ENCODE data around the gene ADI1. TPM values are rescaled to one million over a fixed set of nuclear protein-coding genes. Genes with fewer than 3 reads are reported as not detected.
A peak's percentile ranks its signal among the peaks of the same experiment; 100 is the strongest.

ADI1 gene
- polyA plus RNA-seq, 1 donor, result 57.2 TPM

GRCh38 chr2:3463944-3464343 lies 55.4 kb downstream of the ADI1 start:
- DNase-seq, result no peak
- Histone ChIP-seq H3K27me3 (ENCODE audit: control insufficient read depth, insufficient read depth, low read length) (no peaks in the 10 kb centered on the region), H3K36me3 (ENCODE audit: control insufficient read depth, insufficient read depth, low read length) (peaks cover 69% of the 10 kb centered on the region), H3K4me1 (ENCODE audit: control insufficient read depth, insufficient read depth, low read length) (no peaks in the 10 kb centered on the region), H3K27ac (ENCODE audit: low read length) (no peak overlapping the region), H3K4me3 (ENCODE audit: low read length) (no peak overlapping the region), H3K9me3 (ENCODE audit: control insufficient read depth, low read depth, low read length) (no peaks in the 10 kb centered on the region)
- no CpG with 5 or more reads among the region's 13 CpGs for WGBS (ENCODE audit: insufficient coverage, low lambda C conversion rate)

GRCh38 chr2:3463186-3463835 lies 56.0 kb downstream of the ADI1 start:
- Histone ChIP-seq H3K9me3 (ENCODE audit: control insufficient read depth, low read depth, low read length) (no peaks in the 10 kb centered on the region), H3K4me3 (ENCODE audit: low read length) (no peak overlapping the region), H3K36me3 (ENCODE audit: control insufficient read depth, insufficient read depth, low read length) (peaks cover 65% of the 10 kb centered on the region), H3K4me1 (ENCODE audit: control insufficient read depth, insufficient read depth, low read length) (no peaks in the 10 kb centered on the region), H3K27ac (ENCODE audit: low read length) (no peak overlapping the region), H3K27me3 (ENCODE audit: control insufficient read depth, insufficient read depth, low read length) (no peaks in the 10 kb centered on the region)
- DNase-seq, result no peak
- no CpG with 5 or more reads among the region's 25 CpGs for WGBS (ENCODE audit: insufficient coverage, low lambda C conversion rate)

- no peak overlapping the region for H3K27ac ChIP-seq (ENCODE audit: low read length)
- peaks cover 65% of the 10 kb centered on the region for H3K36me3 ChIP-seq (ENCODE audit: control insufficient read depth, insufficient read depth, low read length)
- no peak for DNase-seq
- no peak overlapping the region for H3K4me3 ChIP-seq (ENCODE audit: low read length)
- H3K9me3 ChIP-seq (ENCODE audit: control insufficient read depth, low read depth, low read length), result no peaks in the 10 kb centered on the region
- no CpG with 5 or more reads among the region's 10 CpGs for WGBS (ENCODE audit: insufficient coverage, low lambda C conversion rate)
- no peaks in the 10 kb centered on the region for H3K27me3 ChIP-seq (ENCODE audit: control insufficient read depth, insufficient read depth, low read length)
- no peaks in the 10 kb centered on the region for H3K4me1 ChIP-seq (ENCODE audit: control insufficient read depth, insufficient read depth, low read length)
Measured at GRCh38 chr2:3462493-3463104, 56.7 kb downstream of the ADI1 start.

GRCh38 chr2:3461801-3462492 lies 57.4 kb downstream of the ADI1 start:
- DNase-seq, result peak in 1 of 2 donors; percentile 41
- H3K27me3 ChIP-seq (ENCODE audit: control insufficient read depth, insufficient read depth, low read length), result no peaks in the 10 kb centered on the region
- no CpG with 5 or more reads among the region's 12 CpGs for WGBS (ENCODE audit: insufficient coverage, low lambda C conversion rate)
- H3K4me3 ChIP-seq (ENCODE audit: low read length), result no peak overlapping the region
- H3K9me3 ChIP-seq (ENCODE audit: control insufficient read depth, low read depth, low read length), result no peaks in the 10 kb centered on the region
- no peaks in the 10 kb centered on the region for H3K4me1 ChIP-seq (ENCODE audit: control insufficient read depth, insufficient read depth, low read length)
- H3K36me3 ChIP-seq (ENCODE audit: control insufficient read depth, insufficient read depth, low read length), result peaks cover 62% of the 10 kb centered on the region
- H3K27ac ChIP-seq (ENCODE audit: low read length), result no peak overlapping the region

GRCh38 chr2:3460831-3461800 lies 58.2 kb downstream of the ADI1 start:
- no peaks in the 10 kb centered on the region for H3K9me3 ChIP-seq (ENCODE audit: control insufficient read depth, low read depth, low read length)
- H3K4me1 ChIP-seq (ENCODE audit: control insufficient read depth, insufficient read depth, low read length), result no peaks in the 10 kb centered on the region
- no peak overlapping the region for H3K27ac ChIP-seq (ENCODE audit: low read length)
- 100% methylated on average over 1 of the region's 38 CpGs for WGBS (ENCODE audit: insufficient coverage, low lambda C conversion rate)
- H3K36me3 ChIP-seq (ENCODE audit: control insufficient read depth, insufficient read depth, low read length), result peaks cover 62% of the 10 kb centered on the region
- no peak overlapping the region for H3K4me3 ChIP-seq (ENCODE audit: low read length)
- no peak for DNase-seq
- H3K27me3 ChIP-seq (ENCODE audit: control insufficient read depth, insufficient read depth, low read length), result no peaks in the 10 kb centered on the region

GRCh38 chr2:3460156-3460555 lies 59.2 kb downstream of the ADI1 start:
- H3K36me3 ChIP-seq (ENCODE audit: control insufficient read depth, insufficient read depth, low read length), result peaks cover 55% of the 10 kb centered on the region

GRCh38 chr2:3459185-3460015 lies 59.9 kb downstream of the ADI1 start:
- Histone ChIP-seq H3K9me3 (ENCODE audit: control insufficient read depth, low read depth, low read length) (no peaks in the 10 kb centered on the region), H3K4me3 (ENCODE audit: low read length) (no peak overlapping the region), H3K27ac (ENCODE audit: low read length) (no peak overlapping the region), H3K4me1 (ENCODE audit: control insufficient read depth, insufficient read depth, low read length) (no peaks in the 10 kb centered on the region), H3K36me3 (ENCODE audit: control insufficient read depth, insufficient read depth, low read length) (peaks cover 59% of the 10 kb centered on the region), H3K27me3 (ENCODE audit: control insufficient read depth, insufficient read depth, low read length) (no peaks in the 10 kb centered on the region)
- no peak for DNase-seq
- WGBS (ENCODE audit: insufficient coverage, low lambda C conversion rate), result no CpG with 5 or more reads among the region's 25 CpGs

More at GRCh38 chr2:3460156-3460555, 59.2 kb downstream of the ADI1 start:
- no peak for DNase-seq
- H3K4me3 ChIP-seq (ENCODE audit: low read length), result no peak overlapping the region
- H3K27ac ChIP-seq (ENCODE audit: low read length), result no peak overlapping the region
- H3K4me1 ChIP-seq (ENCODE audit: control insufficient read depth, insufficient read depth, low read length), result no peaks in the 10 kb centered on the region
- WGBS (ENCODE audit: insufficient coverage, low lambda C conversion rate), result 100% methylated on average over 2 of the region's 11 CpGs
- no peaks in the 10 kb centered on the region for H3K9me3 ChIP-seq (ENCODE audit: control insufficient read depth, low read depth, low read length)
- no peaks in the 10 kb centered on the region for H3K27me3 ChIP-seq (ENCODE audit: control insufficient read depth, insufficient read depth, low read length)

- H3K4me1 ChIP-seq (ENCODE audit: control insufficient read depth, insufficient read depth, low read length), result no peaks in the 10 kb centered on the region
- no peak overlapping the region for H3K4me3 ChIP-seq (ENCODE audit: low read length)
- no peak for DNase-seq
- H3K36me3 ChIP-seq (ENCODE audit: control insufficient read depth, insufficient read depth, low read length), result peaks cover 53% of the 10 kb centered on the region
- no peak overlapping the region for H3K27ac ChIP-seq (ENCODE audit: low read length)
- no peaks in the 10 kb centered on the region for H3K9me3 ChIP-seq (ENCODE audit: control insufficient read depth, low read depth, low read length)
- WGBS (ENCODE audit: insufficient coverage, low lambda C conversion rate), result no CpG with 5 or more reads among the region's 10 CpGs
- H3K27me3 ChIP-seq (ENCODE audit: control insufficient read depth, insufficient read depth, low read length), result no peaks in the 10 kb centered on the region
Measured at GRCh38 chr2:3458396-3459184, 60.7 kb downstream of the ADI1 start.
